Measurements from ENCODE around the gene CLASP1. TPM values are rescaled to one million over a fixed set of nuclear protein-coding genes. Genes with fewer than 3 reads are reported as not detected.
"Not testable (repeated sequence)": the region's sequence is repeated elsewhere in the genome, so short reads cannot be mapped to it uniquely, and the experiment has no call there.

CLASP1 gene
- total RNA-seq, 6 experiments from 2014 or later, result 38.2 to 49.0 (median 41.1) TPM

DNA sequence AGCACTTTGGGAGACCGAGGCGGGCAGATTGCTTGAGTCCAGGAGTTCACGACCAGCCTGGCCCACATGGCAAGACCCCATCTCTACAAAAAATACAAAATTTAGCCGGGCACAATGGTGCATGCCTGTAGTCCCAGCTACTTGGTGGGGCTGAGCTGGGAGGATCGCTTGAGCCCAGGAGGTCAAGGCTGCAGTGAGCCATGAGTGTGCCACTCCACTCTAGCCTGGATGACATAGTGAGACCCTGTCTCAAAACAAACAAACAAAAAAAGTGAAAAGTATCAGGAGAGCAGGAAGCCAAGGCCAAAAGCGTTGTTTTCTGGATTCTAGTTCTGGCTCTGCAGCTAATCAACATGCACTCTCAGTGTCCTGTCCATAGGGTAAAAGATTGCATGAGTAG, 10.7 kb upstream of the CLASP1 start:
- H3K27me3 Mint-ChIP-seq (ENCODE audit: insufficient read depth), result no peaks in the 10 kb centered on the region; the same call in 1 of the 2 replicates
- peaks cover 21% of the 10 kb centered on the region for H3K4me1 Mint-ChIP-seq (ENCODE audit: low read depth)
- no peak for DNase-seq
- no peak overlapping the region for H3K4me3 Mint-ChIP-seq
- H3K27ac Mint-ChIP-seq, result no peak overlapping the region
- TF ChIP-seq, protein P1, sequence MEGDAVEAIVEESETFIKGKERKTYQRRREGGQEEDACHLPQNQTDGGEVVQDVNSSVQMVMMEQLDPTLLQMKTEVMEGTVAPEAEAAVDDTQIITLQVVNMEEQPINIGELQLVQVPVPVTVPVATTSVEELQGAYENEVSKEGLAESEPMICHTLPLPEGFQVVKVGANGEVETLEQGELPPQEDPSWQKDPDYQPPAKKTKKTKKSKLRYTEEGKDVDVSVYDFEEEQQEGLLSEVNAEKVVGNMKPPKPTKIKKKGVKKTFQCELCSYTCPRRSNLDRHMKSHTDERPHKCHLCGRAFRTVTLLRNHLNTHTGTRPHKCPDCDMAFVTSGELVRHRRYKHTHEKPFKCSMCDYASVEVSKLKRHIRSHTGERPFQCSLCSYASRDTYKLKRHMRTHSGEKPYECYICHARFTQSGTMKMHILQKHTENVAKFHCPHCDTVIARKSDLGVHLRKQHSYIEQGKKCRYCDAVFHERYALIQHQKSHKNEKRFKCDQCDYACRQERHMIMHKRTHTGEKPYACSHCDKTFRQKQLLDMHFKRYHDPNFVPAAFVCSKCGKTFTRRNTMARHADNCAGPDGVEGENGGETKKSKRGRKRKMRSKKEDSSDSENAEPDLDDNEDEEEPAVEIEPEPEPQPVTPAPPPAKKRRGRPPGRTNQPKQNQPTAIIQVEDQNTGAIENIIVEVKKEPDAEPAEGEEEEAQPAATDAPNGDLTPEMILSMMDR (IDR thresholded peaks at IDR 0.05), result no peak
- H3K36me3 Mint-ChIP-seq (ENCODE audit: low read depth), result no peaks in the 10 kb centered on the region
- no peaks in the 10 kb centered on the region for H3K9me3 Mint-ChIP-seq

DNA sequence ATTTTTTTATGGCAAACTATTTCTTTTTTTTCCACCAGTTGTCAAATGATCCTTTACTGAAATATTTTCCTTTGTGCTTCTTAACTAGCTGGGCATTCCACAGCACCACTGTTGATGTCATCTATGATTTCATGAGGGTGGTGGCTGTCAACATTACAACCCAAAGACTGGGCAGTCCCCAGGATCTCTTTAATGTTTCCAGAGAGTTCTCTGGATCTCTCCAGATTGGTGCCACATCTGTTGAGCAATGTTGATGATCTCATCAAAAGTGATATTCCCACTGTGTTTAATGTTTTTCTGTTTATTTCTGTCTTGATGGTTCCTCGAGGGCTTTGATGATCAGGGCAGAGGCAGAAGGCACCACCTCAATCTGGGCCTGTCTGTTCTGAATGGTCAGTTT, 9.1 kb upstream of the CLASP1 start:
- not testable (repeated sequence) for H3K27ac Mint-ChIP-seq; H3K27me3 Mint-ChIP-seq (ENCODE audit: insufficient read depth); H3K9me3 Mint-ChIP-seq; H3K36me3 Mint-ChIP-seq (ENCODE audit: low read depth); H3K4me3 Mint-ChIP-seq
- peaks cover 10% of the 10 kb centered on the region for H3K4me1 Mint-ChIP-seq (ENCODE audit: low read depth)
- peak; percentile 18 for DNase-seq

DNA sequence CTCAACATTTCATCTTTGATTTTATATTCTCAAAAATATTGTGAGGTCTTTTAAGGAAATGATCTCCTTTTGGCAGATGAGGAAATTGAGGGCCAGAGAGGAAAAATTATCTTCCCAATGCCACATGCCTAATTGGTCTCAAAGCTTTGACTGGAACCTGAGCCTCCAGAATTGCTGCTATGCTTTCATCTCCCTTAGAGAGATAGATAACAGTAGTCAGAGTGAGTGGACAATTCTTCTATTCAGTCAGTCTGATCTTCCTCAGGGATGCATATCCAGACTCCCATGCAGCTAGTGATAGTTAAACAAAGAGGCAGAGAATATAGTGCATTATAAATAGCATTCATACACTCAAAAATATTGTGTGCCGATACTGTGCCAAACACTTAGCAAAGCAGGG, 3.8 kb upstream of the CLASP1 start:
- no peak for DNase-seq
- Mint-ChIP-seq H3K4me1 (ENCODE audit: low read depth) (peaks cover 14% of the 10 kb centered on the region), H3K4me3 (no peak overlapping the region), H3K36me3 (ENCODE audit: low read depth) (peaks cover 8% of the 10 kb centered on the region; the same call in 1 of the 2 replicates), H3K27ac (no peak overlapping the region), H3K27me3 (ENCODE audit: insufficient read depth) (no peaks in the 10 kb centered on the region; the same call in none of the 2 replicates), H3K9me3 (no peaks in the 10 kb centered on the region)
- TF ChIP-seq, protein P1 (IDR thresholded peaks at IDR 0.05), result no peak

DNA sequence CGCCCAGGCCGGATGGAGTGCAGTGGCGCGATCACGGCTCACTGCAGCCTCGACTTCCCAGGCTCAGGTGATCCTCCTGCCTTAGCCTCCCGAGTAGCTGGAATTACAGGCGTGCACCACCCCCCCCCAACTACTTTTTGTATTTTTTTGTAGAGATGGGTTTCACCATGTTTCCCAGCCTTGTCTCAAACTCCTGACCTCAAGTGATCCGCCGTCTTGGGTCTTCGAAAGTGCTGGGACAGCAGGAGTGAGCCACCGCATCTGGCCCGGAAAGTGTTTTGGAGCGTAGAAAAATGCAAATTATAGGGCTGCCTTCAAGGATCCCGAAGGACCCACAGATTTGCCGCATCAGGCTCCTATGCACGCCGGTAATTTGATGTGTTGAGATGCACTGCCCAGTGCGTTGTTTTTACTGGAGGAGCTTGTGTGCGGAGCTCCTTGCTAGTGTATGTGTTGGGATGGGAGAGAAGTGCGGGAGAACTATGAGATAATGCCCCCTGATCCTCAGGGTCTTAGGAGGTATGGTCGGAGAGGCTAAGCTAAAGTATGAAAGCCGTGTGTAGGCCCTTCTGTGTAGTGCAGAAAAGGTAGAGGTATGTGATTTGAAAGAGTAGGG, 1.2 kb upstream of the CLASP1 start:
- Mint-ChIP-seq H3K4me3 (peak overlapping the region; percentile 95), H3K36me3 (ENCODE audit: low read depth) (peaks cover 12% of the 10 kb centered on the region; the same call in 1 of the 2 replicates), H3K9me3 (no peaks in the 10 kb centered on the region), H3K27me3 (ENCODE audit: insufficient read depth) (no peaks in the 10 kb centered on the region; the same call in 1 of the 2 replicates), H3K27ac (peak overlapping the region; percentile 98), H3K4me1 (ENCODE audit: low read depth) (peaks cover 36% of the 10 kb centered on the region)
- TF ChIP-seq, protein P1 (IDR thresholded peaks at IDR 0.05), result no peak
- no peak for DNase-seq

DNA sequence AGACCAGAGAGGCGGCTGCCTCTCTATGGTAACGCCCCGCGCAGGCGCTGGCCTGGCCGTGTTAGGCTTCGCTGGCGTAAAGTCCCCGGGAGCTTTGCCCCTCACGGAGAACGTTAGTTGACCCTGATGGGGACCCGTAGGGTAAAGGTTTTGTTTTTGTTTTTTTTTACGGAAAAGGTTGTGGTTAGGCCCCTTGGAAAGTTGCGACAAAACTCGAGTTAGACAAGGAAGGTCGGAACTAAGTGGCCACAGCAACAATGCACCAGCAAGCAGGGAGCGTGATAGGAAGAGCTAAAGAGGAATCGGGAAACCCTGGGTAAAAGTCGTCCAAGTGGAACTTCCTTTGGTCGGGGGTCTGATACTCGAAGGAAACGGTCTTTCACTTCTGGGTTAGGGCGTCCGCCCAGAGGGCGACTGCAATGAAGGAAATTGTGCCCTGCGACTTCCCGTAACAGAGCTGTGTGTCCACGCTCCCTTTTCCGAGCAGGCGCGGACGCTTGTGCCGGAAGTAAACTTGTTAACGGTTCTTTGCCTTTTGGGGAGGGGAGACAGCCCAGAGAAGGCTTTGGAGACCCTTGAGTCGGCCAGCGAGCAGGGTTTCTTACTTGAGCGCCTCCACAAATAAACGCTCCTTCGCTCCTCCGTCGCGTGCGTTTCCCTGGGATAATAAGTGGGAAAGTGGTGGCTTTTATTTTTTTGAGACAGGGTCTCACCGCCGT, 493 bp upstream of the CLASP1 start:
- TF ChIP-seq, protein P1 (IDR thresholded peaks at IDR 0.05), result no peak
- H3K27ac Mint-ChIP-seq, result peak overlapping the region; percentile 98
- peaks cover 12% of the 10 kb centered on the region; the same call in 1 of the 2 replicates for H3K36me3 Mint-ChIP-seq (ENCODE audit: low read depth)
- H3K4me1 Mint-ChIP-seq (ENCODE audit: low read depth), result peaks cover 42% of the 10 kb centered on the region
- no peaks in the 10 kb centered on the region for H3K9me3 Mint-ChIP-seq
- DNase-seq, result peak; percentile 97
- H3K27me3 Mint-ChIP-seq (ENCODE audit: insufficient read depth), result no peaks in the 10 kb centered on the region; the same call in 1 of the 2 replicates
- H3K4me3 Mint-ChIP-seq, result peak overlapping the region; percentile 95

Data from HFFc6 (cell line).